Activated CD8-positive, alpha-beta T cell treated with anti-CD3 and anti-CD28 coated beads, Interleukin-2, amount 10 ng/mL, durations not matched to agents 7 days and 5 days (primary cell): ENCODE results near the gene SLC24A4. TPM values are rescaled to one million over a fixed set of nuclear protein-coding genes. Genes with fewer than 3 reads are reported as not detected.

Experiments
- ATAC-seq: fragments of 150-1000 bp; cut with Tn5 transposase; one replicate; pipeline ENCODE4 v1.10.0; 2021; ENCODE audit warnings: moderate library complexity
- CTCF ChIA-PET: fragments of 350-600 bp; sonication (Branson Sonifier 250); formaldehyde crosslinking; loops from one replicate; lab custom pipeline; 2021; ENCODE audit warnings: antibody characterized with exemption; lab: Charles Lee
- POLR2A ChIA-PET: fragments of 350-600 bp; sonication (Branson Sonifier 250); formaldehyde crosslinking; loops from one replicate; lab custom pipeline; 2021; ENCODE audit warnings: antibody characterized with exemption; lab: Charles Lee
- DNase-seq: peaks from one replicate; pipeline ENCODE4 v3.0.0-alpha.2; 2020
- H3K27ac Mint-ChIP-seq: one replicate; pipeline ENCODE4 v1.8.0; 2021; ENCODE audit warnings: mild to moderate bottlenecking, mixed read lengths
- H3K27me3 Mint-ChIP-seq: one replicate; pipeline ENCODE4 v1.8.0; 2021; ENCODE audit warnings: low read depth, mixed read lengths
- H3K36me3 Mint-ChIP-seq: one replicate; pipeline ENCODE4 v1.8.0; 2021; ENCODE audit warnings: low read depth, mixed read lengths
- H3K4me1 Mint-ChIP-seq: one replicate; pipeline ENCODE4 v1.8.0; 2021; ENCODE audit warnings: low read depth, mixed read lengths
- H3K4me3 Mint-ChIP-seq: one replicate; pipeline ENCODE4 v1.8.0; 2021; ENCODE audit warnings: mild to moderate bottlenecking, mixed read lengths
- H3K9me3 Mint-ChIP-seq: one replicate; pipeline ENCODE4 v1.8.0; 2022; ENCODE audit warnings: mixed read lengths; ENCODE audit not compliant: insufficient read depth
- total RNA-seq, 2 experiments: library from RNA; stranded (reverse); gene quantifications; one replicate each; pipeline ENCODE4 v1.2.3, GENCODE V29; 2021

SLC24A4 gene
- total RNA-seq, 2 experiments from 2014 or later: 0.05 TPM; not detected in 1

GRCh38 chr14:92539875-92540274, 216.9 kb downstream of the SLC24A4 start:
- H3K4me1 Mint-ChIP-seq: peaks cover 81% of the 10 kb centered on the region
- H3K4me3 Mint-ChIP-seq: peak overlapping the region; percentile 18

DNA sequence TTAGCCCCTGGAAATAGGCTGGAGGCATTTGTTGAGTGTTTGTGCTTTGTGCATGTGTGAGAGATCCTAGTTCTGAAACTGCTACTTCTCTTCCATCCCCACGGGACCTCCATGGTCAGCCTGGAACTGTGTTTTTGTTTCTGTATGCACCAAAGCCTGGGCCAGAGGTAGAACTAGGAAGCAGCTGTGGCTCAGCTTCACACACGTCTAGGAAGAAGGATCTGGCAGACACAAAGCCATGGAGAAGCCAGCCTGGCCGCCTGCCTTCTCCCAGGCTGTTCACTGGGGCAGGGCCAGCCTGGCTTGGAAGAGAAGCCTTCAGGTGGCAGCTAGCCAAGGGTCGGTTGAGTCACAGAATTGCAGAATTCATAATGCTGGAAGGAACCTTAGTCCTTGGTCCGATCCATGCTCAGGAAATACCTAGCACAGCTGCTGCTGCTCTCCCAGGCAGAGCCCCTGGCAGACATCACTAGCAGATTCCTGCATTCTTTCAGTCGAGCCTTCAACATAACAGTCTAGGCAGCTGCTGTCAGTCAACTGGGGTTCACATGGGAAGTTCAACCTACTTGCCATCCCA, 217.6 kb downstream of the SLC24A4 start:
- ChIA-PET POLR2A (interaction anchor here (1.5 kb wide), 1 partner anchor 9 kb away, joined by 3 read pairs; no protein-coding TSS in a partner anchor), CTCF (interaction anchor here (1.1 kb wide), 1 partner anchor 143 kb away, joined by 3 read pairs; no protein-coding TSS in a partner anchor)
- peaks cover 31% of the 10 kb centered on the region for H3K36me3 Mint-ChIP-seq
- no peaks in the 10 kb centered on the region for H3K27me3 Mint-ChIP-seq
- DNase-seq (no peak), ATAC-seq (no peak)
- peaks cover 75% of the 10 kb centered on the region for H3K4me1 Mint-ChIP-seq
- no peaks in the 10 kb centered on the region for H3K9me3 Mint-ChIP-seq
- peak overlapping the region; percentile 72 for H3K27ac Mint-ChIP-seq
- no peak overlapping the region for H3K4me3 Mint-ChIP-seq

More at GRCh38 chr14:92539875-92540274, 216.9 kb downstream of the SLC24A4 start:
- POLR2A ChIA-PET: interaction anchor here (0.6 to 1.5 kb wide), 2 partner anchors 8 to 21 kb away, joined by 3 read pairs; no protein-coding TSS in a partner anchor
- Mint-ChIP-seq H3K27me3 (no peaks in the 10 kb centered on the region), H3K9me3 (no peaks in the 10 kb centered on the region), H3K36me3 (peaks cover 34% of the 10 kb centered on the region), H3K27ac (peak overlapping the region; percentile 72)
- CTCF ChIA-PET: interaction anchor here (1.3 to 1.7 kb wide), 2 partner anchors 10 to 46 kb away, joined by 3 to 5 read pairs; no protein-coding TSS in a partner anchor
- DNase-seq (no peak), ATAC-seq (peak; percentile 42)

DNA sequence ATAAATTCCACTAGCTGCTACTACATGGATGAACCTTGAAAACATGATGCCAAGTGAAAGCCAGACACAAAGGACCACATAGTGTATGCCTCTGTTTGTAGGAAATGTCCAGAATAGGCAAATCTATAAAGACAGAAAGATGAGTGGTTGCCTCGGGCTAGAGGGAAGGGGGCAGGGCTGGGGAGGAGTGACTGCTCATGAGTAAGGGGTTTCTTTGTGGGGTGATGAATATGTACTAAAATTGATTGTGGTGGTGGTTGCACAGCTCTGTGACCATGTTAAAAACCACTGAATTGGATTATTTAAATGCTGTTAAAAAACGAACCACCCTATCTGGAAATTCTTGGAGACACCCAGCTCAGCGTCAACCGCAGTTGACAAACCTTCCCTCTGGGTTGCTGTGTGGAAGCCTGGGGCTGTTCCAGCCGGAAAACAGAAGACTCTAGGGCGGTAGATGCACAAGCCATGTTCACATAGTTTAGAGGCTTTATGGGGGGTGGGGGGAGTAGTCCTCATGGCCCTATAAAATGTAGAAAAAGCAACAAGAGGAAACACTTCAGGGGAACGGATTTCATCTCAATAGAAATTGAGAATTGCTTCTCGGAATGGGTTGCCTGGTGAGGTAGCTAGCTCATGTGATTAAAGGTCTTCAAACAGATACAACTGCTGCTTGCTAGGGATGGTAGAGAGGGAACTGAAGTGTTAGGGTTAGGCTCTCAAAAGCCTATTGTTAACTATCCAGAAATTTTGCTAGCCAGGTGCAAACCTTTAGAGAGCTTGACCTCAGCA, 220.0 kb downstream of the SLC24A4 start:
- Mint-ChIP-seq H3K27me3 (no peaks in the 10 kb centered on the region), H3K36me3 (peaks cover 24% of the 10 kb centered on the region), H3K27ac (peak overlapping the region; percentile 26), H3K9me3 (no peaks in the 10 kb centered on the region), H3K4me3 (no peak overlapping the region), H3K4me1 (peaks cover 66% of the 10 kb centered on the region)
- DNase-seq (no peak), ATAC-seq (no peak)
- POLR2A ChIA-PET: interaction anchor here (0.7 kb wide), 1 partner anchor 12 kb away, joined by 3 read pairs; no protein-coding TSS in a partner anchor
- CTCF ChIA-PET: interaction anchor here (1.1 to 1.4 kb wide), 2 partner anchors 22 to 44 kb away, joined by 3 to 4 read pairs; no protein-coding TSS in a partner anchor

DNA sequence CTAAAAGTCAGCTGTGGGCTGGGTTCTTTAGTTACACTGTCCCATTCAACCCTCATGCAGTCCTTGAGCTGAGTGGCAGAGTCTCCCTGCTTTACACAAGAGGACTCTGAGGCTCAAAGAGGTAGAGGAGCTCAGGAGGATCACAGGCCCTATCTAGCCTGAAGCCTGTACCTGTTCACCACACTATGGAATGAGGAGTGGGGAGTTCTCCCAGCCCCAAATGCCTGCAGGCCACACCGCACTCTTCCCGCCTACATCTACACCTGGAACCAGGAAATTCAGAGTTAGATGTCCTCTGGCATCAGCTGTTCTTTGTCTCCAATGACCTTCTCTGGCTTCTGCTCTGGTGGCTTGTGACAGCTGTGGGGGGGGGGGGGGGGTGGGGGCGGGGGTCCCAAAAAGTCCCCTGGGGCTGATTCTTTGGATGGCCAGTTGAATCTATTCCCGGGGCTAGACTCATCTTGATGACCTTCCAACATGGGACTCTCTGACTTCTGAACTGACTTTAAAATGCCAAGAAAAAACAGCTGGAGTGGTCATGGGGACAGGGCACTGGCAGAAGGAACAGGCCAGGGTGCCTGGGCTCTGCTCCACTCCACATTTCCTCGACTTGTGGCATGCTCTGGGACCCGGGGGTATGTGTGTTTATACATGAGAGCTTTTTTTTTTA, 221.2 kb downstream of the SLC24A4 start:
- Mint-ChIP-seq H3K4me3 (no peak overlapping the region), H3K4me1 (peaks cover 58% of the 10 kb centered on the region), H3K9me3 (no peaks in the 10 kb centered on the region), H3K27ac (peak overlapping the region; percentile 57), H3K27me3 (no peaks in the 10 kb centered on the region), H3K36me3 (peaks cover 22% of the 10 kb centered on the region)
- no peak for DNase-seq
- ChIA-PET POLR2A (interaction anchor here (0.7 to 1.6 kb wide), 4 partner anchors 9 to 109 kb away, joined by 3 to 6 read pairs (median 4); no protein-coding TSS in a partner anchor), CTCF (interaction anchor here (1.0 to 1.4 kb wide), 2 partner anchors 9 to 42 kb away, joined by 3 to 4 read pairs; no protein-coding TSS in a partner anchor)
- ATAC-seq: no peak

- no peaks in the 10 kb centered on the region for H3K27me3 Mint-ChIP-seq
- no peak overlapping the region for H3K4me3 Mint-ChIP-seq
- no peaks in the 10 kb centered on the region for H3K9me3 Mint-ChIP-seq
- DNase-seq (no peak), ATAC-seq (no peak)
- peaks cover 56% of the 10 kb centered on the region for H3K4me1 Mint-ChIP-seq
- H3K36me3 Mint-ChIP-seq: peaks cover 22% of the 10 kb centered on the region
- ChIA-PET CTCF (interaction anchor here (0.8 to 1.4 kb wide), 2 partner anchors 23 to 41 kb away, joined by 3 to 4 read pairs; no protein-coding TSS in a partner anchor), POLR2A (interaction anchor here (0.6 kb wide), 1 partner anchor 37 kb away, joined by 3 read pairs; no protein-coding TSS in a partner anchor)
- peak overlapping the region; percentile 46 for H3K27ac Mint-ChIP-seq
Measured at GRCh38 chr14:92546347-92547053, 223.5 kb downstream of the SLC24A4 start.

GRCh38 chr14:92549105-92549858, 226.3 kb downstream of the SLC24A4 start:
- Mint-ChIP-seq H3K36me3 (peaks cover 26% of the 10 kb centered on the region), H3K9me3 (no peaks in the 10 kb centered on the region), H3K4me1 (peaks cover 58% of the 10 kb centered on the region), H3K27ac (no peak overlapping the region), H3K4me3 (no peak overlapping the region), H3K27me3 (no peaks in the 10 kb centered on the region)
- DNase-seq (no peak), ATAC-seq (no peak)
- ChIA-PET POLR2A (interaction anchor here (0.8 to 1.1 kb wide), 4 partner anchors 11 to 54 kb away, joined by 3 to 4 read pairs (median 4); no protein-coding TSS in a partner anchor), CTCF (interaction anchor here (1.1 to 2.8 kb wide), 7 partner anchors 10 to 133 kb away, joined by 3 to 16 read pairs (median 5); no protein-coding TSS in a partner anchor)

- H3K27ac Mint-ChIP-seq: peak overlapping the region; percentile 15
- ATAC-seq: no peak
Measured at GRCh38 chr14:92549859-92550230, 226.9 kb downstream of the SLC24A4 start.

More at GRCh38 chr14:92549859-92550230, 226.9 kb downstream of the SLC24A4 start:
- no peaks in the 10 kb centered on the region for H3K9me3 Mint-ChIP-seq
- peaks cover 58% of the 10 kb centered on the region for H3K4me1 Mint-ChIP-seq
- no peak for DNase-seq
- ChIA-PET CTCF (interaction anchor here (1.1 to 2.8 kb wide), 7 partner anchors 11 to 132 kb away, joined by 3 to 16 read pairs (median 5); no protein-coding TSS in a partner anchor), POLR2A (interaction anchor here (0.8 to 1.1 kb wide), 3 partner anchors 10 to 53 kb away, joined by 4 read pairs; no protein-coding TSS in a partner anchor)
- no peaks in the 10 kb centered on the region for H3K27me3 Mint-ChIP-seq
- H3K36me3 Mint-ChIP-seq: peaks cover 26% of the 10 kb centered on the region
- H3K4me3 Mint-ChIP-seq: no peak overlapping the region

Other genes starting within 250 kb of the SLC24A4 start
- 10 to 100 TPM; 25.8 to 26.0 TPM for gene ATXN3, start 216.6 kb upstream of the SLC24A4 start, total RNA-seq
- gene NDUFB1, start 201.5 kb upstream of the SLC24A4 start, total RNA-seq: 100 to 1,000 TPM; 127 to 130 TPM
- gene CPSF2, start 201.2 kb upstream of the SLC24A4 start, total RNA-seq: 10 to 100 TPM; 63.7 to 85.4 TPM
- gene RIN3, start 190.6 kb downstream of the SLC24A4 start, total RNA-seq: 10 to 100 TPM; 85.6 to 89.0 TPM